OCI-LY7 (cell line): Measurements from ENCODE around the gene PTH2R.

Source experiments
- EZH2phosphoT487 ChIP-seq: fragments of 200-600 bp; sonication (generic); IDR thresholded peaks from 2 replicates; pipeline ENCODE4 v1.6.1; 2018; ENCODE audit warnings: low read depth, borderline replicate concordance, mild to moderate bottlenecking, mixed run types, antibody characterized with exemption, low read length, moderate library complexity, mixed read lengths
- TF ChIP-seq, protein P1 (sequence below): fragments of 200-600 bp; sonication (generic); conservative IDR thresholded peaks from 2 replicates; pipeline ENCODE4 v1.5.1; 2014; ENCODE audit warnings: mild to moderate bottlenecking, antibody characterized with exemption, low read length, moderate library complexity, mixed read lengths

DNA sequence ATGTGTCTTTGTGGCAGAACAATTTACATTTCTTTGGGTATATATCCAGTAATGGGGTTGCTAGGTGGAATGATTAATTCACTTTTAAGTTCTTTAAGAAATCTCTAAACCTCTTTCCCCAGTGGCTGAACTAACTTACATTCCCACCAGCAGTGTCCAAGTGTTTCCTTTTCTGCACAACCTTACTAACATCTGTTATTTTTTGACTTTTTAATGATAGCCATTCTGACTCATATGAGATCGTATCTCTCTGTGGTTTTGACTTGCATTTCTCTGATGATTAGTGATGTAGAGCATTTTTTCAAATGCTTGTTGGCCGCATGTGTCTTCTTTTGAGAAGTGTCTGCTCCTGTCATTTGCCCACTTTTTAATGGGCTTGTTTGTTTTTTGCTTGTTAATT, 43.1 kb upstream of the PTH2R start:
- TF ChIP-seq EZH2phosphoT487 = no peak
- TF ChIP-seq, protein P1, sequence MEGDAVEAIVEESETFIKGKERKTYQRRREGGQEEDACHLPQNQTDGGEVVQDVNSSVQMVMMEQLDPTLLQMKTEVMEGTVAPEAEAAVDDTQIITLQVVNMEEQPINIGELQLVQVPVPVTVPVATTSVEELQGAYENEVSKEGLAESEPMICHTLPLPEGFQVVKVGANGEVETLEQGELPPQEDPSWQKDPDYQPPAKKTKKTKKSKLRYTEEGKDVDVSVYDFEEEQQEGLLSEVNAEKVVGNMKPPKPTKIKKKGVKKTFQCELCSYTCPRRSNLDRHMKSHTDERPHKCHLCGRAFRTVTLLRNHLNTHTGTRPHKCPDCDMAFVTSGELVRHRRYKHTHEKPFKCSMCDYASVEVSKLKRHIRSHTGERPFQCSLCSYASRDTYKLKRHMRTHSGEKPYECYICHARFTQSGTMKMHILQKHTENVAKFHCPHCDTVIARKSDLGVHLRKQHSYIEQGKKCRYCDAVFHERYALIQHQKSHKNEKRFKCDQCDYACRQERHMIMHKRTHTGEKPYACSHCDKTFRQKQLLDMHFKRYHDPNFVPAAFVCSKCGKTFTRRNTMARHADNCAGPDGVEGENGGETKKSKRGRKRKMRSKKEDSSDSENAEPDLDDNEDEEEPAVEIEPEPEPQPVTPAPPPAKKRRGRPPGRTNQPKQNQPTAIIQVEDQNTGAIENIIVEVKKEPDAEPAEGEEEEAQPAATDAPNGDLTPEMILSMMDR = no peak
